C4-2B (cell line): ENCODE measurements around the gene RBM6.

Experiments used
- ZFX ChIP-seq: fragments of 450-650 bp; IDR thresholded peaks from 2 replicates; pipeline ENCODE4 v1.6.1; 2017
- TF ChIP-seq, protein P1 (sequence below): fragments of 450-650 bp; conservative IDR thresholded peaks from 2 replicates; pipeline ENCODE4 v1.5.1; 2017; ENCODE audit warnings: mild to moderate bottlenecking

DNA sequence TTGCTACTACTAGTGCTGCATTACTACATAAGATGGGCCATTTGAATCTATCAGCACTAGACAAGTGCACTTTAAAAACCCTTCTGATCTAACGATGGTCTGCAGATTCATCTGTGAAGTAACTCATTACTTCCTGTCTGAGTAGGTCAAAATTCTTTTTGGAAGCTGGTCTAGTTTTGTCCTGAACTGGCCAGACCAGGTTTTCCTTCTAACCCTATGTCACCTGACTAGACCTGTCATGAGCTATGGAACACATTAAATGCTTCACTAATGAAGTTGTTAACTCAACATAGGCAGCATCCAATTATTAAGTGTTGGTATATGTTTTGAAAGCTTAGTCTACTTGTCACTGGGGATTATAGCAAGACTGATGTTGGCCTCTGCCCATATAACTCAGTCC lies 138.7 kb downstream of the RBM6 start:
- TF ChIP-seq, protein P1, sequence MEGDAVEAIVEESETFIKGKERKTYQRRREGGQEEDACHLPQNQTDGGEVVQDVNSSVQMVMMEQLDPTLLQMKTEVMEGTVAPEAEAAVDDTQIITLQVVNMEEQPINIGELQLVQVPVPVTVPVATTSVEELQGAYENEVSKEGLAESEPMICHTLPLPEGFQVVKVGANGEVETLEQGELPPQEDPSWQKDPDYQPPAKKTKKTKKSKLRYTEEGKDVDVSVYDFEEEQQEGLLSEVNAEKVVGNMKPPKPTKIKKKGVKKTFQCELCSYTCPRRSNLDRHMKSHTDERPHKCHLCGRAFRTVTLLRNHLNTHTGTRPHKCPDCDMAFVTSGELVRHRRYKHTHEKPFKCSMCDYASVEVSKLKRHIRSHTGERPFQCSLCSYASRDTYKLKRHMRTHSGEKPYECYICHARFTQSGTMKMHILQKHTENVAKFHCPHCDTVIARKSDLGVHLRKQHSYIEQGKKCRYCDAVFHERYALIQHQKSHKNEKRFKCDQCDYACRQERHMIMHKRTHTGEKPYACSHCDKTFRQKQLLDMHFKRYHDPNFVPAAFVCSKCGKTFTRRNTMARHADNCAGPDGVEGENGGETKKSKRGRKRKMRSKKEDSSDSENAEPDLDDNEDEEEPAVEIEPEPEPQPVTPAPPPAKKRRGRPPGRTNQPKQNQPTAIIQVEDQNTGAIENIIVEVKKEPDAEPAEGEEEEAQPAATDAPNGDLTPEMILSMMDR: no peak
- TF ChIP-seq ZFX: no peak
